Caki2 (cell line): ENCODE results near the gene ESPN. TPM values are rescaled to one million over a fixed set of nuclear protein-coding genes. Genes with fewer than 3 reads are reported as not detected.
"Not testable (repeated sequence)": the region's sequence is repeated elsewhere in the genome, so short reads cannot be mapped to it uniquely, and the experiment has no call there.

ENCODE experiments used
- DNase-seq: peaks from one replicate; pipeline ENCODE4 v3.0.0-alpha.2; 2015; ENCODE audit warnings: low read depth
- in situ Hi-C: cut with HindIII; loops from 2 replicates; pipeline ENCODE4 v1.10.0; 2016; ENCODE audit warnings: low sequenced_read_pairs, low pct_unique_long_range_greater_than_20kb, mixed read lengths
- total RNA-seq: library from RNA; depleted of rRNA; stranded (reverse); fragments of >200 nt; shearing (Covaris generic); gene quantifications from 2 replicates; pipeline ENCODE4 v1.2.3, GENCODE V29; 2014; ENCODE audit warnings: low replicate concordance

ESPN gene
- total RNA-seq, 1 experiment from 2014 or later: 4.8 TPM

DNA sequence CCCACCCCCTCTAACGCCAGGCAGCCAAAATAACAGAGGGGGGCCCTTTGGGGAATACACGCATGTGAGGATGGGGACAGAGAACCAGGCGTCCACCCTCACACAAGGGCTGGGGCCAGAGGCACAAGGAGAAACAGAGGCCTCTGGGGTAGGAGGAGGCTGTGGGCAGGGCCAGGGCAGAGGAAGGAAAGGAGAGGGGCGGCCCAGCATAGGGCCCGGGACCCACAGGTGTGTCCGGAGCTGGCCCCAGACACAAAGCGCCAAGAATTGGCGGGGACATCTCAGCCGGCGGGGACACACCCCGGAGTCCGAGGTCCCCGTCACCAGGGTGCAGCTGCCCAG lies 60.2 kb downstream of the ESPN start:
- in situ Hi-C loops: no loop called here
- DNase-seq: no peak

DNA sequence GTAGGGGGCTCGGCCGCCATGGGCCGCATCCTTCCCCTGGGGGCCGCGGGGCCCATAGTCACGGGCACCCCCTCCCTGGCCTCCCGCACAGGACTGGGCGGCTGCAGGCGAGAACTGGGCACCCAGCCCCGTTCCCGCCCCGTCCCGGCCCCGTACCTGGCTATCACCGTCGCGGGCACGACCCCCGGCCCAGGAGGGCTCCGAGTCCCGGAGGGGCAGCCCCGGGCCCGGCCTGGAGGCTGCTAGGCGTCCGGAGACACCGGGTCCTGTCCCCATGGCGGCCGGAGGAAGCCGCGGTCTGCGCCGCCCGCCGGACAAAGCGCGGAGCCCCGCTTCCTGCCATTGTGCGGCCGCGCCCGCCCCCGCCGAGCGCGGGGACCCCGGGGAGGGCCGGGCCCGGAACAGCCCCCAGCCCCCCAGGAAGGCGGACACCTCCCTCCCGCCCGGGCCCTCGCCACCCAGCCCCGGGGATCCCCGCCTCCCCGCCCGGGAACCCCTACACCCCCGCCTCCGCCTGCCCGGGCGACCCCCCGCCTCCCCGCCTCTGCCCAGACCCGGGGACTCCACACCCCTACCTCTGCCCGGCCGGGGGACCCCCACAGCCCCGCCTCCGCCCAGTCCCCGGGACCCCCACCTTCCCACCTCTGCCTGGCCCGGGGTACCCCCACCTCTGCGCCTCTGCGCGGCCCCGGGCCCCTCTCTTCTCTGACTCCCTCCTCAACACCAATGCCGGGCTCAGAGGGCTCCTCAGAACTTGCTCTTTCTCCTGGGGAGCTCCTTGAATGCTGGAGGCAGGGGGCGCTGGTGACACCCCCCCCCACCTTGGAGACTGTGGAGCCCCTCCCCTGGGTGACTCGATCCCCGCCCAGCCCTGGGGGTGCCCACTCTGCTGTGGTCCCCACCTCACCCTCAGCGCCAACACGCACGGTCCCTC lies 60.9 kb downstream of the ESPN start:
- DNase-seq: no peak
- in situ Hi-C loops: no loop called here

DNA sequence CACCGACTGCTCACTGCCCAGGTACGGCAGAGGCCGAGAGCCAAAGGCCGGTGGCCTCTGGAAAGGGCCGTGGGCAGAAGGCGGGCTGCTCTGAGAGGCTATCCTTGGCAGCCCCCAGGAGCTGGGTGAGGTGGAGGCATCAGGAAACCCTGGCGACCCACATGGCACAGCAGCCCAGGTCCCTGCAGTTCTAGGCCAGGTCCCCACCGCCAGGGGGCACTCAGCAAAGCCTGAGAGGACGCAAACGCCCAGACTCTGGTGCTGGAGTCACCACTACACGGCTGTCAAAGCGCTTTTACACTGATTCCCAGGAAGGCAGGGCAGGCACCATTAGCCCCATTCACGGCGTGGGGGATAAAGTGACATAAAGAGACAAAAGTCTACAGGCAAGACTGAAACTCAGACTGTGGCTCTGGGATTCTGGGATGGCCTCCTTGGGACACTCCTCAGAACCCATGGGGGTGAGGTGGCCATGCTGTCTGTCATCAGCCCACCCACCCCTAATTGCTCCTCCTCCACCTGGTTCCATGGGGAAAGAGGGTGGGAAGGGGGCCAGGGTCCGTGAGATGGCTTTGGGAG lies 61.9 kb downstream of the ESPN start:
- DNase-seq: peak; percentile 27
- in situ Hi-C loops: no loop called here

DNA sequence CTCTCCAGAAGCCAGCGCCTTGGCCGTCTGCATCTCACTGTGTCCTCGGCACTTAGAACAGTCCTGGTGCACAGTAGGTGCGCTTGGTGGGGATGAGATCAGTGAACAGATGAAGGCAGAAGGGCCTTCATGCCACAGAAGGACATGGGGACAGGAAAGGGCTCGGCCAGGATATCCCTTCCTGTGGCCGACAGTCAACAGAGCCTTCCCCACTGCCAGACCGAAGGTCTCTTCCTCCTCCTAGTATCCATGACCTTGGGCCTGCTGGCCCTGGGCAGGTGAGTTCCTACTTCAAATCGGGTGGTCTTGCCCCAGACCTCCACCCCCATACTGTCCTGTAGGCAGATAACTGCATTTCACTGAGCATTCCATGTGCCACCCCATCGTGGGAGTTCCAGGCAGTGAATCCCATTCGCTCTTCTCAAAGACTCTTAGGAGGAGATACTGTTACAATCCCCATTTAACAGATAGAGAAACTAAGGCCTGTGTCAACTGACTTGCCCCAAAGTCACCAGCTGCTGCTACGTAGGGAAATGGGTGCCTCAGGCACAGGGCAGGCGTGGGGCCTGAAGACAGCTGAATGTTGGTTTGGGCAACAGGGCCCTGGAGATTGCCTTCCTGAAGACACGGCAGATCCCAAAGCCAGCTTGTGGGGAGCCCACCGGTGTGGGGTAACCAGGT lies 63.4 kb downstream of the ESPN start:
- in situ Hi-C loops: no loop called here
- DNase-seq: no peak

DNA sequence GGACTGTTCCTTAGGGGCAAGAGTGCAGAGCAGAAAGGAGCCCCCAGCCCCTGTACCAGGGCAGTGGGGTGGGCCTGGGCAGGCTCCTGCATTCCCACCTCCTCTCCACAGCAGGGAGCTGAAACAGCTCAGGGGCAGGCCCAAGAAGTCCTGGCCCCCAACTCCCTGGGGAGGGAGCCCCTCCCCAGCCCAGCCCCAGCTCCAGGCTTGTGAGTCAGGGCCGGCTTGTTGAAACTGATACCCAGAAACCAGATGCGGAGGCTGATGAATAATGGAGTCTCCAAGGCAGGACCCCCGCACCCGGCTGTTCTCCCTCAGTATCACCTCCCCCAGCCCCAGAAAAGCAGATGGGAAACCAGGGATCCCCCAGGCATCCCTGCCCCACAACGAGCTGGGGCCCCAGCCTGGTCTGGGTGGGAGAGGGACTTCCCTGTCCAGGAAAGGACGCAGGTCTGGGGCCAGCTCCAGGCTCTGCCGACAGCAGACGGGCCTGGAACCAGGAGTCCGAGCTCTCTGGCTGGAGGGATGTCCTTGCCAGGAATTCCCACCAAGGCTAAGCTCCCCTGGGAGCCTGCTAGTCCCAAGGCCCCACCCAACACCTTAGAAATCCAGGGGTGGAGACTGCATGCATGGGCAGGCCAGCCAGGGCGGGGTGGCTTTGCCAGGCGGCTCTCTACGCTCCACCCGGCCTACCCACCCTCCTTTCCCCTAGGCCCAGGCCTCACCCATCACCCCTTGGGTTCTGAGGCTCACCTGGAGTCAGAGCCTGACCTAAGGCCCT lies 64.2 kb downstream of the ESPN start:
- in situ Hi-C loops: no loop called here
- peak; percentile 61 for DNase-seq

DNA sequence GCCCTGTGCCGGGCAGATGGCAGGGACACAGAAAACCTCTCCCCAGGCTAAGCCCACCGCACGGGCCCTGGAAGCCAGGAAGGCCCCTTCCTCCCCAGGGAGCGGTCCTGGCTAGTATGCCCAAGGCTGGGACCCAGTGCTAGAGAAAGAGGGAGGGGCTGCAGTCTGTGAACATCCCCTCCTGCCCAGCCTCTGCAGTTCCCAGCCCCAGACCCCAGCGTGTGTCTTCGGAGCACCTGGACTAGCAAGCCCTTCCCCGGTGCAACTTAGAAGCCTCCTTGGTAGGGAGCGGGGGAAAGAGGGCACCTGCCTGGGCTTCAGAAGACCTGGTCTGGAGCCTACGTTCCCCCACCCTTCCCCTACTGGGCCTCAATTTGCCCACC lies 64.8 kb downstream of the ESPN start:
- in situ Hi-C loops: no loop called here
- no peak for DNase-seq

DNA sequence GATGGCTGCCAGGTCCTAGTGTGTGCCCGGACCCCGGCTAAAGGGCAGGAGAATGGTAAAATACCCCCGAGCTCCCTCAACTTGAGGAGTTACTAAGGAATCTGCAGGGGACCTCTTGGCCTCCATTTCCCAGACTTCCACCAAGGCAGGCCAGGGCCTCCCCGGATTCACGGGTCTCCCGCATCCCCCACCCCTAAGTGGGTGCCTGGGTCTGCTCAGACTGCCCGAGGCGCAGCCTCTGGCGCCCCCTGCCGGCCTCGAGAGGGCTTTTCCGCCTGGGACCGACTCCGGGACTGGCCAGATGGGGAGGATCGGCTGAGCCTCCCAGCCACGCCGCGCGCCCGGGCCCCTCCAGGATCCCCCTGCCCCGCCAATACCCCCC lies 65.2 kb downstream of the ESPN start:
- in situ Hi-C loops: no loop called here
- peak; percentile 64 for DNase-seq

DNA sequence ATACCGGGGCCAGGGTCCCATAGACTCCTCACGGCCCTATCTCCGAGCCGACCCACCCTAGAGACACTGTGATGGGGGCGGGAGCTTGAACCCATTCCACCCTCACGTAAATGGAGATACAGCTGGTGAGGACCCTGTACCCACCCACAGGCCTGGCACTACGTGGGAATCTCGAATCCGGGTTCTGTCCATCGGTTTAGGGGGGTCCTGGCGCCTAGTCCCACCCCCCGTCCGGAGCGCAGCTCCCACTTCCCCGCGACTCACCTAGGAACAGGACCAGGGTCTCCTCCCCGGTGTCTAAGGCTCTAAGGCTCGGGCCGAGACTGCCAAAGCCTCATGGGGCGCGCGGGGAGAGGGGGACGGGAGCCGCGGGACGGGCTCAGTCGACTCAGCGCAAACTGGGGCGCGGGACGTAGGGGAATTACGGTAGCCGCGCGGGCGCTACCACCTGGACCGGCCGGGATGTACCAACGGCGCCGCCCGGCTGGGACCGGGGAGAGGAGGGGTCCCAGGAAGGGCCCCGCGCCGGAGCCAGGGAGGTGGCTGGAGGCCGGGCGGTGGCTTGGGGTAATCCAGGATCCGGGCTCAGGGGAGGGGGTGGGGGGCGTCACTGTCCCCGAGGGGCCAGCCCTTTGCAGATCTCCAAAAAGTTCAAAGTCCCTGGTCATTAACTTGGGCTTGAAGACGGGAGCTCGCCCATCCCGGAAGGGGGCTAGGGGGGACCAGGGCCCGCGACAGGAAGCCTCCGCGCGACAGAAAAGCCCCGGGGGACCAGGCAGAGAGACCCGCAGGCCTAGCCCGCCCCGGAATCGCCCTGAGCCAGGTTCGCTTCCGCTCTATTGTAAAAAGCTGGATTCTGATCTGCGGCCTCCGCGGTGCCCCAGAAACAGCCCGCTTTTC lies 65.9 kb downstream of the ESPN start:
- in situ Hi-C loops: no loop called here

DNA sequence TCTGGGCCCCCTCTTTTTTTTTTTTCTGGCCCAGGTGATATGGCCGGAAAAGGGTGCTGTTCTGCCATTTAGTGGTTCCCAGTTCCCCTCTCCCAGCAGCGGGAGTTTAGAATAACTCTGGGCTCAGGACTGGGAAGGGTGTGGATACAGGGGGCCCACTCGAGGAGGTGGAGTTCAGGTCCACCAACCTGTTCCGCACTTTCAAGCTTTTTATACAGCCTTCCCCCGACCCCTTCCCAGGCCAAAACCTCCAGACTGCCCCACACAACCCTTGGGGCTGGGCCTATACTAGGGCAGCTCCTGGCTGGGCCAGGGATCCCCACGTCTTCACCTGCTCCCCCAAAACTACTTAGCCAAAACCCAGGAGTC lies 66.5 kb downstream of the ESPN start:
- DNase-seq: peak; percentile 49
- in situ Hi-C loops: no loop called here

More for the DNA sequence above, 65.9 kb downstream of the ESPN start:
- peak; percentile 74 for DNase-seq

DNA sequence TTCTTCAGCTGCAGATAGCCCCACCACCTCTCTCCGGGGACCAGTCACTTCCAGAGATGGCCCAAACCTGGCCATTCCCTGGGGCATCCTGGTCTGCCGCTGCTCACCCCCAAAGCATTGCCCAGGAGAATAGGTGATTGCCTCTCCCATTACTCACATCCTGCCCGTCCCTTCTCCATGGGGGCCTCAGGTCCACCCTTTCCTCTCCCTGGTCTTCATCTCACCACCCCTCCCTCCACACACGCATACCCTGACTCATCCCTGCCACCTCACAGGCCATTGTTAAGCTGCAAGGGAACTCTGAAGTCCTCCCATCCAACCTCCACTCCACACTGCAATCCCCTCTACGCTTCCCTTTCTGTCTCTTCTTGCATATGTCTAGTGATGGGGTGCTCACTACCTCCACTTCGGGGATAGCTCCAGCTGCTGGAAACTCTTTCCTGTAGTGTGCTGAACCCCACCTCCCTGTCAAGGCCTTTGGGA lies 66.9 kb downstream of the ESPN start, which contains the start of gene PLEKHG5:
Gene PLEKHG5 (minus strand): TSS at position 188 of the 483 bp plus-strand sequence. CDS start 14,096 bp downstream, outside the sequence.
- peak; percentile 85 for DNase-seq
- in situ Hi-C loops: no loop called here

DNA sequence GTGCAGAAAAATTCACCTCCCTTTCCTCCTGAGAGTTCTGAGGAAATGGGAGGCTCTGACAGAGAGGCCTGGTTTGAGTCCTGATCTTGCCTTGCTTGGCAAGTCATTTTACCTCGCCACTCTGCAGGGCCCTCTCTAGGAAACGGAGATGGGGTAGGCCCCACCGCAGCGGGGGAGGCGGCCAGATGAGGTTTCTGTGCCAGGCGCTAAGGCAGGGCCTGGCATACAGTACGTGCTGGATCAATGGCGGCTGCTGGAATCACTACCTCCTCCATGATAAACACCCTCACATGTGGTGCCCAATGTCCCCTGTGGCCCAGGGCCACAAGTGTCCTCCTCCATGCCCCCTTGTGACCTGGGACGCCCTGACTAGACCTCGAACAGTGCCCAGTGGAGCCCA lies 67.4 kb downstream of the ESPN start:
- no peak for DNase-seq
- in situ Hi-C loops: no loop called here

DNA sequence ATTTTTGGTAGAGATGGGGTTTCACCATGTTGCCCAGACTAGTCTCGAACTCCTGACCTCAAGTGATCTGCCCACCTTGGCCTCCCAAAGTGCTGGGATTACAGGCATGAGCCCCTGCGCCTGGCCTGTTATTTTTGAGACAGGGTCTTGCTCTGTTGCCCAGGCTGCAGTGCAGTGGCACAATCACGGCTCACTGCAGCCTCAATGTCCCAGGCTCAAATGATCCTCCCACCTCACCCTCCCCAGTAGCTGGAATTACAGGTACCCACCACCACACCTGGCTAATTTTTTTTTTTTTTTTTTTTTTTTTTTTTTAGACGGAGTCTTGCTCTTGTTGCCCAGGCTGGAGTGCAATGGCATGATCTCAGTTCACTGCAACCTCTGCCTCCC lies 69.3 kb downstream of the ESPN start:
- in situ Hi-C loops, DNase-seq: not testable (repeated sequence)

DNA sequence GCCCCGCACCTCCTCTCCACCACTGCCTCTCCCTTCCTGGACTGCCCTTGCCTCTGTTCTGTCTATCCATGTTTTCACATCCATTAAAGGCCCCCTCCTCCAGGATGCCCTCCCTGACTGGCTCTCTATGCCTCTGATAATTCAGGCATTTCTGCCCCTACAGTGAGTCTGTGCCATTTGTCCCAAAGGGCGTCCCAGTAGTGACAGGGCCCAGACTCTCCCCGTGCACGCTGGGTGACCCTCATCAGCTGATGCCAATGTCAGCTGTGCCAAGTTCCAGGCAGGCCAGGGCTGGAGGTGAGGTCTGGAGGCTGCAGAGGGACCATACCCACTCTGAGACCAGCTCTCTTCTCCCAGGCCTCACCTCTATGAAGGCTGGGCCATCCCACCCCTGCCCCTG lies 70.1 kb downstream of the ESPN start:
- no peak for DNase-seq
- in situ Hi-C loops: no loop called here

DNA sequence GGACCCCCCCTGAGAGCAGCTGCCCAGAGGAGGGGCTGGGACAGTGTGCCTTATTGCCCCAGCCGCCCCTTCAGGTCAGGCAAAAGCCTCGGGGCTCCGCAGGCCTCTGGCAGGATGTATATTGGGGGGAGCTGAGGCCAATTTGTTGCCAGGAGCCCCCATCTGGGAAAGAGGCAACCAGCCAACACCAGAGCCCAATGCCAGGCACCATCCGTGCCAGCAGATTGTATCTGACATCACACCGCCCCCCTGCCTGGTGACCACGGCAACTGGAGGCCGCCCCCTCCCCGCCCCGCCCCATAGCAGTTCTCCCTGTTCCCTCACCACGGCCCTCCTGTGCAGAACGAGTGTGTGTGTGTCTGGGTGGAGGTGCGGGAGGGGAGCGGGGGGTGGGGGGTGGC lies 70.5 kb downstream of the ESPN start:
- DNase-seq: no peak
- in situ Hi-C loops: no loop called here

DNA sequence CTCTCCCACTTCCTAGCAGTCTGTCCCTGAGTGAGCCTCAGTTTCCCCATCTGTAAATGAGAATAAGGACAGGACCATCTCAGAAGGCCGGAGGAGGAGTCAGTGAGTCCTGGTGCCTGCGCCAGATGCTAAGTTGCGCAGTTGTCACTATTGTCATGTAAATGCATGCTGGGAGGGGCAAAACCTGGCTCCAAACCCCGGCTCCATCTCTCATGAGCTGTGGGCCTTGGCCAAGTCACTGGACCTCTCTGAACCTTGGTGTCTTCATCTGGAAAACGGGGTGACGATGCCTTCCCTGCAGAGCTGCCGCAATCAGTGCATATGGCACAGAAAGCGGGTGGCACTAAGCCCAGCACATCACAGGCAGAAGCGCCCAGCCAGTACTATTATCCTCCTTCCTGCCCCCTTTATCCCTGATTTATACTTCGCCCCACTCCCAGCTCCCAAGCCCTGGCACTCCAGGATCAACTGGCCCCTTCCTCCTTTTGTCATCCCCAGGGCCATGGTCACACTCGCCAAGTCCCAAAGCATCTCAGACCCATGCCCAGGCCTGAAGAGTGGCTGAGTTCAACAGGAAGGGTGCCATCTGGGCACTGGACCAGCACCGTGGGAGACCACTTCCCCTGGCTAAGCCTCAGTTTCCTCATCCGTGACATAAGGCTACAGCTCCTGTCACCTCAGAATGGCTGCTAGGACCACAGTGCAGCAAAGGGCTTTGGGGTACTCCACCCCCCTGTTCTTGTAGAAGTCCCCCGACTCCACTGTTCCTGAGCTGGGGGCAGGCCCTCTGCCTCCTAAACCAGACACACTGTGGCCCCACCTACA lies 71.2 kb downstream of the ESPN start:
- in situ Hi-C loops: no loop called here
- no peak for DNase-seq

DNA sequence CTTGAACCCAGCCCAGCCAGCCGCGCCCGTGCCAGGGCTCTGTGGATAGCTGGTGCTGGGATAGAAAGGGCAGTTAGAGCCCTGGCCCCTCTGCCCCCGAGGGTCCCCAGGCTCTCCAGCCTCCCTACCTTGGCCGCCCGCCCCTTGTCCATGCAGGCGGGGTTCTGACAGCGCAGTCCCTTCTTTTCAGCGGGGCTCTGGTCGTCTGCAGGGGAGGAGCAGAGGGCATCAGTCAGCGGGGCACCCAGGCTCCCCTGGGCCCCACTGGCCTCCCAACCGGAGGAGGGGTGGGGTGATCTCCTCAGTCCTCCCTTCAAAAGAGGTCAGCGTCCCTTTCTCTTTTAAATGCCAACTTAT lies 71.8 kb downstream of the ESPN start:
- no peak for DNase-seq

DNA sequence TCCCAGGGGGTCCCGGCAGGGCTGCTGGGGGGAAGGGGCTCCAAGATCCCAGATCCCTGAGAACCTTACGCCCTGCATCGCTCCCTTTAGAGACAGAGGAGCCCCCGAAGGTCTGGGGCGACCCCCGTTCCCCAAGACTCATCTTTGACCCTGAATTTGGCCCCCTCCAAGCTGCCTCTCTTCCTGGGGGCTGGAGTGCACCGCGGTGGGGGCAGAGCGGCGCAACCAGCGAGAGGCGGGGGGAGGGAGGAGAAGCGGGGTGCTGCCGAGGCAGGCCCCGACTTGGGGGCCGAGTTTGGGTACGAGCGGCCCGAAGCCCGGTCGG lies 72.3 kb downstream of the ESPN start:
- no peak for DNase-seq
- in situ Hi-C loops: no loop called here

More for the DNA sequence above, 71.8 kb downstream of the ESPN start:
- in situ Hi-C loops: no loop called here
